NT2/D1 (cell line): ENCODE measurements around the gene ZNF17.
"Not testable (repeated sequence)": the region's sequence is repeated elsewhere in the genome, so short reads cannot be mapped to it uniquely, and the experiment has no call there.

Experiments used
- DNase-seq: peaks from one replicate; pipeline ENCODE4 v3.0.0-alpha.2; 2011; ENCODE audit warnings: low read depth, low spot score
- H3K27me3 ChIP-seq: 2 replicates; pipeline ENCODE4 v1.6.0; 2011; ENCODE audit warnings: mild to moderate bottlenecking; ENCODE audit not compliant: insufficient read length, insufficient read depth
- H3K36me3 ChIP-seq: 2 replicates; pipeline ENCODE4 v1.6.1; 2011; ENCODE audit warnings: mild to moderate bottlenecking, low read length, mixed read lengths; ENCODE audit not compliant: insufficient read depth, insufficient read length
- H3K4me1 ChIP-seq: 2 replicates; pipeline ENCODE4 v1.5.1; 2011; ENCODE audit not compliant: insufficient read depth, insufficient read length
- H3K4me3 ChIP-seq: 2 replicates; pipeline ENCODE4 v1.5.1; 2011; ENCODE audit warnings: low read depth; ENCODE audit not compliant: insufficient read length
- H3K9ac ChIP-seq: 2 replicates; pipeline ENCODE4 v1.6.0; 2011; ENCODE audit warnings: low read depth; ENCODE audit not compliant: insufficient read length
- H3K9me3 ChIP-seq: 2 replicates; pipeline ENCODE4 v1.5.1; 2011; ENCODE audit warnings: mild to moderate bottlenecking, low read length; ENCODE audit not compliant: insufficient read depth
- SUZ12 ChIP-seq: IDR thresholded peaks from 2 replicates; pipeline ENCODE4 v1.6.1; 2011; ENCODE audit not compliant: insufficient read length, insufficient read depth; ENCODE audit errors: extremely low read depth
- YY1 ChIP-seq: IDR thresholded peaks from 2 replicates; pipeline ENCODE4 v1.6.1; 2011; ENCODE audit not compliant: insufficient read length, insufficient read depth
- ZNF274 ChIP-seq: IDR thresholded peaks from 2 replicates; pipeline ENCODE4 v1.6.1; 2011; ENCODE audit warnings: mild to moderate bottlenecking, low read depth, low read length

ZNF17 gene

GRCh38 chr19:57410877-57411671, at the start of gene ZNF17:
ZNF17 (plus strand) TSS chr19:57411161; CDS start chr19:57413616, 2,455 bp downstream.
- no peak for TF ChIP-seq SUZ12
- TF ChIP-seq YY1, result peak; percentile 83
- Histone ChIP-seq H3K4me1 (peaks cover 3% of the 10 kb centered on the region), H3K9ac (peak within 1 kb of the TSS; percentile 91), H3K36me3 (peaks cover 22% of the 10 kb centered on the region), H3K4me3 (peak within 1 kb of the TSS; percentile 98), H3K27me3 (no peaks in the 10 kb centered on the region), H3K9me3 (no peaks in the 10 kb centered on the region)
- peak; percentile 85 for DNase-seq

DNA sequence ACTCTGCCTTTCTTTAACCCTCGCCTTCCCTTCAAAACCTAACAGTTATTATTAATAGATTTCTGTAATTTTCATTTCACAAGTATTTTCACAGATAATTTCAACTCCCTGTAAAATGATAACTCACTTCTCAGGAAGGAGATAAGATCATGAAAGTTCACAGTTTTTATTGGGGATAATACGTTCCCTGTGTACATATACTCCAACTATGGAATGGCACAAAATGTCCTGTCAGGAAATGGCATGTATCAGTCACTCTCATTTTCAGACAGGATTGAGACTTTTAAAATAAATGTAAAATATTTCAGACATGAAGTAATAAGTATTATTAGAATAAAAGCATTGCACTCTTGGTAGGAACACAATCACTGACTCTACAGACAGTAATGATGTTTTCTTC, 48.5 kb upstream of the ZNF17 start:
- H3K4me3 ChIP-seq, result peak overlapping the region; percentile 66
- peak overlapping the region; percentile 73 for H3K9ac ChIP-seq
- no peak for DNase-seq
- no peaks in the 10 kb centered on the region for H3K4me1 ChIP-seq
- H3K36me3 ChIP-seq, result peaks cover 22% of the 10 kb centered on the region
- no peaks in the 10 kb centered on the region for H3K27me3 ChIP-seq
- H3K9me3 ChIP-seq, result no peaks in the 10 kb centered on the region
- TF ChIP-seq ZNF274 (no peak), SUZ12 (no peak)

- Histone ChIP-seq H3K27me3 (no peaks in the 10 kb centered on the region), H3K9ac (peak within 1 kb of the TSS; percentile 80), H3K36me3 (peaks cover 15% of the 10 kb centered on the region), H3K9me3 (no peaks in the 10 kb centered on the region), H3K4me3 (peak within 1 kb of the TSS; percentile 66), H3K4me1 (no peaks in the 10 kb centered on the region)
- TF ChIP-seq SUZ12 (no peak), ZNF274 (no peak), YY1 (peak; percentile 50)
- peak; percentile 97 for DNase-seq
Measured at GRCh38 chr19:57362997-57363687, 47.8 kb upstream of the ZNF17 start, which contains the start of the genes TRAPPC2B and ZNF547. TRAPPC2B (plus strand) TSS chr19:57363551; CDS start chr19:57364834, 1,283 bp downstream. ZNF547 (plus strand) TSS chr19:57363551; CDS start chr19:57368556, 5,005 bp downstream.

- DNase-seq, result no peak
- TF ChIP-seq SUZ12 (no peak), ZNF274 (no peak), YY1 (no peak)
Measured at GRCh38 chr19:57363688-57364181, 47.2 kb upstream of the ZNF17 start.

DNA sequence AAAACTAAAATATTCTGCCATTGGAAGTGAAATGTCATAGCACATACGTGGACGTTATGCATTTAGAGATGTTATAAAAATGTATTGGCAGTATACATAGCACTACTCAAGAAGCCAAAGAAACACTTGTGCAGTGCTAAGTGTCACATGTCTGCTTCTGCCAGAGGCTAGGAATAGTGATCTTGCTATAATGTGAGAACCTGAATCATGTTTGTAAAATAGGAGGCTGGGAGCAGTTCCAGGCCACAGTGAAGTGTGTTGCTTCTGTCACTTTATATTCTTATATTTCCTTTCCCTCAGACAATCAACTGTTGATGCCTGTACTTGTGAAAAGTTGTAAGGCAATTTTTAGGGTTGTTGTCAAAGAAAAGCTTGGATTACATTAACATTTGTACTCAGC, 44.2 kb upstream of the ZNF17 start:
- no peaks in the 10 kb centered on the region for H3K27me3 ChIP-seq
- no peak for TF ChIP-seq ZNF274
- peaks cover 2% of the 10 kb centered on the region for H3K36me3 ChIP-seq
- no peaks in the 10 kb centered on the region for H3K9me3 ChIP-seq
- H3K9ac ChIP-seq, result no peak overlapping the region
- DNase-seq, result no peak
- no peaks in the 10 kb centered on the region for H3K4me1 ChIP-seq
- H3K4me3 ChIP-seq, result no peak overlapping the region

More at GRCh38 chr19:57363688-57364181, 47.2 kb upstream of the ZNF17 start:
- H3K9ac ChIP-seq, result peak overlapping the region; percentile 80
- H3K9me3 ChIP-seq, result no peaks in the 10 kb centered on the region
- peak overlapping the region; percentile 66 for H3K4me3 ChIP-seq
- peaks cover 9% of the 10 kb centered on the region for H3K36me3 ChIP-seq
- H3K4me1 ChIP-seq, result no peaks in the 10 kb centered on the region
- H3K27me3 ChIP-seq, result no peaks in the 10 kb centered on the region

DNA sequence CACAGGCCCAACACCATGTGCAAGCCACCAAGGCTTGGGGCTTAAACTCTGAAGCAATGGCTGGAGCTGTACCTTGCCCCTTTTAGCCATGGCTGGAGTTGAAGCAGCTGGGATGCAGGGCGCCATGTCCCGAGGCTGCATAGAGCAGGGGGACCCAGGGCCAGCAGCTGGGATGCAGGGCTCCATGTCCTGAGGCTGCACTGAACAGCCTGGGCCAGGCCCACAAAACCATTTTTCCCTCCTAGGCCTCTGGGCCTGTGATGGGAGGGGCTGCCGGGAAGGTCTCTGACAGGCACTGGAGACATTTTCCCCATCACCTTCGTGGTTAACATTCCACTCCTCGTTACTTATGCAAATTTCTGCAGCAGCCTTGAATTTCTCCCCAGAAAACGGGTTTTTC, 36.8 kb upstream of the ZNF17 start:
- no peaks in the 10 kb centered on the region for H3K4me1 ChIP-seq
- TF ChIP-seq SUZ12 (no peak), ZNF274 (no peak), YY1 (no peak)
- no peak overlapping the region for H3K9ac ChIP-seq
- H3K27me3 ChIP-seq, result no peaks in the 10 kb centered on the region
- H3K36me3 ChIP-seq, result peaks cover 38% of the 10 kb centered on the region
- no peak overlapping the region for H3K4me3 ChIP-seq
- peaks cover 39% of the 10 kb centered on the region; the same call in 1 of the 2 replicates for H3K9me3 ChIP-seq
- DNase-seq, result no peak

DNA sequence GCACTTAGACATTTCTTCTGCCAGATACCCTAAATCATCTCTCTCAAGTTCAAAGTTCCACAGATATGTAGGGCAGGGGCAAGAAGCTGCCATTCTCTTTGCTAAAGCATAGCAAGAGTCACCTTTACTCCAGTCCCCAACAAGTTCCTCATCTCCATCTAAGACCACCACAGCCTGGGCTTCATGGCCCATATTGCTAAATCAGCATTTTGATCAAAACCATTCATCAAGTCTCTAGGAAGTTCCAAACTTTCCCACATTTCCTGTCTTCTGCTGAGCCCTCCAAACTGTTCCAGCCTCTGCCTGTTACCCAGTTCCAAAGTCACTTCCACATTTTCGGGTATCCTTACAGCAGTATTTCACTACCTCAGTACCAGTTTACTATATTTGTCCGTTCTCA, 36.3 kb upstream of the ZNF17 start:
- not testable (repeated sequence) for DNase-seq
- peaks cover 38% of the 10 kb centered on the region for H3K36me3 ChIP-seq

More for the DNA sequence above, 36.3 kb upstream of the ZNF17 start:
- H3K9ac ChIP-seq, H3K27me3 ChIP-seq, H3K4me3 ChIP-seq, H3K4me1 ChIP-seq: not testable (repeated sequence)
- H3K9me3 ChIP-seq, result peaks cover 39% of the 10 kb centered on the region; the same call in 1 of the 2 replicates
